HEK293 (cell line): ENCODE measurements around the gene IGFN1.

Experiments
- CTCF ChIA-PET: fragments of 350-600 bp; formaldehyde crosslinking; extraction: SDS; loops from one replicate; lab custom pipeline; 2021; ENCODE audit warnings: antibody characterized with exemption; lab: Yijun Ruan, JAX
- POLR2A ChIA-PET: fragments of 300-600 bp; formaldehyde crosslinking; extraction: SDS; loops from one replicate; lab custom pipeline; 2020; ENCODE audit warnings: antibody characterized with exemption, inconsistent platforms; lab: Yijun Ruan, JAX
- H3K27ac ChIP-seq: fragments of 200-500 bp; sonication (Bioruptor generic); 2 replicates; pipeline ENCODE4 v1.5.1; 2014; ENCODE audit warnings: low read depth, low read length, control low read depth, inconsistent platforms; ENCODE audit errors: extremely low read depth
- H3K36me3 ChIP-seq, 2 experiments: fragments of 200-500 bp in 1 of 2; sonication (Bioruptor generic) in 1 of 2; 1 replicate in 1 of 2; 2 replicates in 1 of 2; pipeline ENCODE4 v1.5.1; 2014 to 2017; ENCODE audit warnings: inconsistent platforms in 2 of 2, low read length in 2 of 2; ENCODE audit not compliant: control insufficient read depth in 2 of 2, insufficient read depth in 1 of 2
- H3K4me1 ChIP-seq: fragments of 200-500 bp; sonication (Bioruptor generic); 2 replicates; pipeline ENCODE4 v1.5.1; 2014; ENCODE audit warnings: mild to moderate bottlenecking, low read length, inconsistent platforms; ENCODE audit not compliant: control insufficient read depth, insufficient read depth
- H3K4me3 ChIP-seq: 2 replicates; pipeline ENCODE4 v1.5.1; 2011; ENCODE audit warnings: low read depth, mild to moderate bottlenecking, control low read depth, low read length, moderate library complexity
- H3K9me3 ChIP-seq: fragments of 200-500 bp; sonication (Bioruptor generic); 2 replicates; pipeline ENCODE4 v1.5.1; 2014; ENCODE audit warnings: low read depth, low read length, inconsistent platforms; ENCODE audit not compliant: control insufficient read depth, insufficient read depth
- EGR2 ChIP-seq: fragments of 450-650 bp; formaldehyde crosslinking; IDR thresholded peaks from 2 replicates; pipeline ENCODE4 v1.5.1; 2016; ENCODE audit warnings: low read depth, missing biosample characterization, missing genetic modification characterization
- FEZF1 ChIP-seq: fragments of 450-650 bp; formaldehyde crosslinking; IDR thresholded peaks from 2 replicates; pipeline ENCODE4 v1.5.1; 2016; ENCODE audit warnings: missing biosample characterization, missing genetic modification characterization
- HOXD13 ChIP-seq: sonication (generic); formaldehyde crosslinking; IDR thresholded peaks from 2 replicates; pipeline ENCODE4 v1.8.0; 2022; ENCODE audit warnings: missing genetic modification reagents, borderline replicate concordance
- MZF1 ChIP-seq: fragments of 450-650 bp; formaldehyde crosslinking; IDR thresholded peaks from 2 replicates; pipeline ENCODE4 v1.5.1; 2017; ENCODE audit warnings: missing biosample characterization, missing genetic modification characterization, borderline replicate concordance
- PRDM1 ChIP-seq: fragments of 450-650 bp; formaldehyde crosslinking; IDR thresholded peaks from 2 replicates; pipeline ENCODE4; 2016; ENCODE audit warnings: missing biosample characterization, missing genetic modification characterization
- PRDM10 ChIP-seq: fragments of 450-650 bp; formaldehyde crosslinking; IDR thresholded peaks from 2 replicates; pipeline ENCODE4 v1.5.1; 2016; ENCODE audit warnings: missing biosample characterization, missing genetic modification characterization
- SP7 ChIP-seq: fragments of 450-650 bp; formaldehyde crosslinking; IDR thresholded peaks from 2 replicates; pipeline ENCODE4 v1.5.1; 2016; ENCODE audit warnings: missing biosample characterization, missing genetic modification characterization
- TSHZ1 ChIP-seq: fragments of 450-650 bp; formaldehyde crosslinking; IDR thresholded peaks from 2 replicates; pipeline ENCODE4 v1.5.1; 2016; ENCODE audit warnings: missing biosample characterization, missing genetic modification characterization, borderline replicate concordance
- ZBTB21 ChIP-seq: fragments of 450-650 bp; formaldehyde crosslinking; IDR thresholded peaks from 2 replicates; pipeline ENCODE4 v1.5.1; 2017; ENCODE audit warnings: missing biosample characterization, missing genetic modification characterization
- ZBTB8A ChIP-seq: fragments of 450-650 bp; formaldehyde crosslinking; IDR thresholded peaks from 2 replicates; pipeline ENCODE4 v1.5.1; 2016; ENCODE audit warnings: missing biosample characterization, missing genetic modification characterization
- ZEB2 ChIP-seq: fragments of 450-650 bp; formaldehyde crosslinking; IDR thresholded peaks from 2 replicates; pipeline ENCODE4 v1.5.1; 2016; ENCODE audit warnings: missing biosample characterization, missing genetic modification characterization
- ZNF138 ChIP-seq: fragments of 450-650 bp; formaldehyde crosslinking; IDR thresholded peaks from 2 replicates; pipeline ENCODE4 v1.5.1; 2016; ENCODE audit warnings: missing biosample characterization, missing genetic modification characterization, borderline replicate concordance
- ZNF24 ChIP-seq: fragments of 450-650 bp; formaldehyde crosslinking; IDR thresholded peaks from 2 replicates; pipeline ENCODE4 v1.5.1; 2016; ENCODE audit warnings: missing biosample characterization, missing genetic modification characterization
- ZNF335 ChIP-seq: fragments of 450-650 bp; formaldehyde crosslinking; conservative IDR thresholded peaks from 2 replicates; pipeline ENCODE4 v1.5.1; 2016; ENCODE audit warnings: missing biosample characterization, missing genetic modification characterization
- ZNF416 ChIP-seq: fragments of 450-650 bp; formaldehyde crosslinking; IDR thresholded peaks from 2 replicates; pipeline ENCODE4 v1.5.1; 2016; ENCODE audit warnings: missing biosample characterization, missing genetic modification characterization
- ZNF423 ChIP-seq: fragments of 450-650 bp; formaldehyde crosslinking; IDR thresholded peaks from 2 replicates; pipeline ENCODE4 v1.5.1; 2016; ENCODE audit warnings: missing biosample characterization, missing genetic modification characterization
- ZNF530 ChIP-seq: fragments of 450-650 bp; formaldehyde crosslinking; IDR thresholded peaks from 2 replicates; pipeline ENCODE4 v1.5.1; 2016; ENCODE audit warnings: low read depth, missing biosample characterization, missing genetic modification characterization
- ZNF549 ChIP-seq: fragments of 450-650 bp; IDR thresholded peaks from 2 replicates; pipeline ENCODE4 v1.5.1; 2018; ENCODE audit warnings: missing biosample characterization, missing genetic modification characterization, mild to moderate bottlenecking, inconsistent platforms, moderate library complexity
- ZNF558 ChIP-seq: fragments of 450-650 bp; formaldehyde crosslinking; IDR thresholded peaks from 2 replicates; pipeline ENCODE4 v1.5.1; 2016; ENCODE audit warnings: missing biosample characterization, missing genetic modification characterization
- ZNF600 ChIP-seq: fragments of 450-650 bp; formaldehyde crosslinking; IDR thresholded peaks from 2 replicates; pipeline ENCODE4 v1.5.1; 2016; ENCODE audit warnings: missing biosample characterization, missing genetic modification characterization
- ZXDB ChIP-seq: fragments of 450-650 bp; formaldehyde crosslinking; IDR thresholded peaks from 2 replicates; pipeline ENCODE4 v1.5.1; 2016; ENCODE audit warnings: missing biosample characterization, missing genetic modification characterization
- TF ChIP-seq, protein P1 (sequence below): fragments of 450-650 bp; formaldehyde crosslinking; IDR thresholded peaks from 2 replicates; pipeline ENCODE4 v1.5.1; 2016; ENCODE audit warnings: missing biosample characterization, missing genetic modification characterization
- TF ChIP-seq, protein P2 (sequence below): fragments of 450-650 bp; formaldehyde crosslinking; IDR thresholded peaks from 2 replicates; pipeline ENCODE4 v1.5.1; 2017; ENCODE audit warnings: missing biosample characterization, missing genetic modification characterization
- TF ChIP-seq, protein P3 (sequence below): fragments of 450-650 bp; formaldehyde crosslinking; IDR thresholded peaks from 2 replicates; pipeline ENCODE4 v1.5.1; 2016; ENCODE audit warnings: missing biosample characterization, missing genetic modification characterization, low read depth
- TF ChIP-seq, protein P4 (sequence below): fragments of 450-650 bp; formaldehyde crosslinking; IDR thresholded peaks from 2 replicates; pipeline ENCODE4 v1.5.1; 2016; ENCODE audit warnings: missing biosample characterization, missing genetic modification characterization

IGFN1 gene

GRCh38 chr1:201170533-201171062 lies 20.0 kb upstream of the IGFN1 start:
- Histone ChIP-seq H3K4me1 (no peaks in the 10 kb centered on the region), H3K4me3 (peak overlapping the region; percentile 54), H3K36me3 (no peaks in the 10 kb centered on the region), H3K27ac (peak overlapping the region; percentile 82), H3K9me3 (no peaks in the 10 kb centered on the region)
- ChIA-PET POLR2A (interaction anchor here (0.6 to 2.9 kb wide), 8 partner anchors 14 to 552 kb away, joined by 3 to 21 read pairs (median 5); partner anchors contain the start of genes IGFN1 and TMEM9), CTCF (interaction anchor here (0.7 to 1.3 kb wide), 5 partner anchors 21 to 191 kb away, joined by 3 to 4 read pairs (median 3); no protein-coding TSS in a partner anchor)
- TF ChIP-seq HOXD13 (CRISPR knock-in tag) (peak; percentile 70; the same call in 1 of the 2 replicates), ZNF138 (no peak), ZNF600 (tag by site-specific recombination) (peak; percentile 87), ZXDB (0 out of 2 replicates have a peak, but pooled peaks have one; percentile 26), ZNF416 (tag by site-specific recombination) (no peak), PRDM1 (tag by site-specific recombination) (peak; percentile 67; the same call in 1 of the 2 replicates), ZEB2 (tag by site-specific recombination) (peak; percentile 83), TSHZ1 (peak; percentile 12; the same call in 1 of the 2 replicates), MZF1 (tag by site-specific recombination) (peak; percentile 75; the same call in 1 of the 2 replicates), SP7 (tag by site-specific recombination) (peak; percentile 83), ZBTB8A (tag by site-specific recombination) (peak; percentile 92), ZNF530 (tag by site-specific recombination) (no peak), ZNF549 (no peak), ZNF335 (tag by site-specific recombination) (peak; percentile 91), EGR2 (tag by site-specific recombination) (no peak), ZNF423 (tag by site-specific recombination) (0 out of 2 replicates have a peak, but pooled peaks have one; percentile 42), ZBTB21 (tag by site-specific recombination) (0 out of 2 replicates have a peak, but pooled peaks have one; percentile 30), PRDM10 (peak; percentile 83), ZNF24 (peak; percentile 85), ZNF558 (tag by site-specific recombination) (peak; percentile 36; the same call in 1 of the 2 replicates), FEZF1 (tag by site-specific recombination) (peak; percentile 83)
- TF ChIP-seq, protein P1, sequence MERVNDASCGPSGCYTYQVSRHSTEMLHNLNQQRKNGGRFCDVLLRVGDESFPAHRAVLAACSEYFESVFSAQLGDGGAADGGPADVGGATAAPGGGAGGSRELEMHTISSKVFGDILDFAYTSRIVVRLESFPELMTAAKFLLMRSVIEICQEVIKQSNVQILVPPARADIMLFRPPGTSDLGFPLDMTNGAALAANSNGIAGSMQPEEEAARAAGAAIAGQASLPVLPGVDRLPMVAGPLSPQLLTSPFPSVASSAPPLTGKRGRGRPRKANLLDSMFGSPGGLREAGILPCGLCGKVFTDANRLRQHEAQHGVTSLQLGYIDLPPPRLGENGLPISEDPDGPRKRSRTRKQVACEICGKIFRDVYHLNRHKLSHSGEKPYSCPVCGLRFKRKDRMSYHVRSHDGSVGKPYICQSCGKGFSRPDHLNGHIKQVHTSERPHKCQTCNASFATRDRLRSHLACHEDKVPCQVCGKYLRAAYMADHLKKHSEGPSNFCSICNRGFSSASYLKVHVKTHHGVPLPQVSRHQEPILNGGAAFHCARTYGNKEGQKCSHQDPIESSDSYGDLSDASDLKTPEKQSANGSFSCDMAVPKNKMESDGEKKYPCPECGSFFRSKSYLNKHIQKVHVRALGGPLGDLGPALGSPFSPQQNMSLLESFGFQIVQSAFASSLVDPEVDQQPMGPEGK (tag by site-specific recombination): peak; percentile 5; the same call in 1 of the 2 replicates
- TF ChIP-seq, protein P2, sequence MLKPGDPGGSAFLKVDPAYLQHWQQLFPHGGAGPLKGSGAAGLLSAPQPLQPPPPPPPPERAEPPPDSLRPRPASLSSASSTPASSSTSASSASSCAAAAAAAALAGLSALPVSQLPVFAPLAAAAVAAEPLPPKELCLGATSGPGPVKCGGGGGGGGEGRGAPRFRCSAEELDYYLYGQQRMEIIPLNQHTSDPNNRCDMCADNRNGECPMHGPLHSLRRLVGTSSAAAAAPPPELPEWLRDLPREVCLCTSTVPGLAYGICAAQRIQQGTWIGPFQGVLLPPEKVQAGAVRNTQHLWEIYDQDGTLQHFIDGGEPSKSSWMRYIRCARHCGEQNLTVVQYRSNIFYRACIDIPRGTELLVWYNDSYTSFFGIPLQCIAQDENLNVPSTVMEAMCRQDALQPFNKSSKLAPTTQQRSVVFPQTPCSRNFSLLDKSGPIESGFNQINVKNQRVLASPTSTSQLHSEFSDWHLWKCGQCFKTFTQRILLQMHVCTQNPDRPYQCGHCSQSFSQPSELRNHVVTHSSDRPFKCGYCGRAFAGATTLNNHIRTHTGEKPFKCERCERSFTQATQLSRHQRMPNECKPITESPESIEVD (tag by site-specific recombination): peak; percentile 30; the same call in 1 of the 2 replicates
- TF ChIP-seq, protein P3, sequence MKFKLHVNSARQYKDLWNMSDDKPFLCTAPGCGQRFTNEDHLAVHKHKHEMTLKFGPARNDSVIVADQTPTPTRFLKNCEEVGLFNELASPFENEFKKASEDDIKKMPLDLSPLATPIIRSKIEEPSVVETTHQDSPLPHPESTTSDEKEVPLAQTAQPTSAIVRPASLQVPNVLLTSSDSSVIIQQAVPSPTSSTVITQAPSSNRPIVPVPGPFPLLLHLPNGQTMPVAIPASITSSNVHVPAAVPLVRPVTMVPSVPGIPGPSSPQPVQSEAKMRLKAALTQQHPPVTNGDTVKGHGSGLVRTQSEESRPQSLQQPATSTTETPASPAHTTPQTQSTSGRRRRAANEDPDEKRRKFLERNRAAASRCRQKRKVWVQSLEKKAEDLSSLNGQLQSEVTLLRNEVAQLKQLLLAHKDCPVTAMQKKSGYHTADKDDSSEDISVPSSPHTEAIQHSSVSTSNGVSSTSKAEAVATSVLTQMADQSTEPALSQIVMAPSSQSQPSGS: peak; percentile 67
- TF ChIP-seq, protein P4, sequence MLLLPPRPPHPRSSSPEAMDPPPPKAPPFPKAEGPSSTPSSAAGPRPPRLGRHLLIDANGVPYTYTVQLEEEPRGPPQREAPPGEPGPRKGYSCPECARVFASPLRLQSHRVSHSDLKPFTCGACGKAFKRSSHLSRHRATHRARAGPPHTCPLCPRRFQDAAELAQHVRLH: peak; percentile 61; the same call in 1 of the 2 replicates
